PC-3 (cell line): ENCODE measurements around the gene ARL6IP1.
"Not testable (repeated sequence)": the region's sequence is repeated elsewhere in the genome, so short reads cannot be mapped to it uniquely, and the experiment has no call there.

Source experiments
- EZH2 ChIP-seq: fragments of 300-600 bp; sonication (generic); IDR thresholded peaks from one replicate; pipeline ENCODE4 v1.6.1; 2017; ENCODE audit warnings: antibody characterized with exemption, mild to moderate bottlenecking, low read length; ENCODE audit not compliant: unreplicated experiment
- TF ChIP-seq, protein P1 (sequence below): fragments of 300-600 bp; sonication (generic); conservative IDR thresholded peaks from 2 replicates; pipeline ENCODE4 v1.5.1; 2017; ENCODE audit warnings: antibody characterized with exemption, low read depth, mild to moderate bottlenecking, low read length

DNA sequence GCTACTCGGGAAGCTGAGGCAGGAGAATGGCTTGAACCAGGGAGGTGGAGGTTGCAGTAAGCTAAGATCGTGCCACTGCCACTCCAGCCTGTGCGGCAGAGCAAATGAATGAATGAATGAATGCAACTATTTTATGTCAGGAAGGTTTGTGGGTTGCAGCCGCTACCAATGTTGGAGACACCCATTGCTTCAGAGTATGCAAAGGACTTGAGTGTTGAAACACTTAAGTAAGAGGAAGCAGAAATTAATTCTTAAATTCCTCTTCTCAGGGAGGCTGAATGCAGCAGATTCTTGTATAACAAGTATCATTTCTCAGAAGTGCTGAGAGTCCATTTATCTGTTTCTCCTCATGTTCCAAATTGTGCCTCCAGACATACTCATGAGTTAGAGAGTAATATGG, 26.7 kb downstream of the ARL6IP1 start:
- TF ChIP-seq EZH2, result not testable (repeated sequence)
- TF ChIP-seq, protein P1, sequence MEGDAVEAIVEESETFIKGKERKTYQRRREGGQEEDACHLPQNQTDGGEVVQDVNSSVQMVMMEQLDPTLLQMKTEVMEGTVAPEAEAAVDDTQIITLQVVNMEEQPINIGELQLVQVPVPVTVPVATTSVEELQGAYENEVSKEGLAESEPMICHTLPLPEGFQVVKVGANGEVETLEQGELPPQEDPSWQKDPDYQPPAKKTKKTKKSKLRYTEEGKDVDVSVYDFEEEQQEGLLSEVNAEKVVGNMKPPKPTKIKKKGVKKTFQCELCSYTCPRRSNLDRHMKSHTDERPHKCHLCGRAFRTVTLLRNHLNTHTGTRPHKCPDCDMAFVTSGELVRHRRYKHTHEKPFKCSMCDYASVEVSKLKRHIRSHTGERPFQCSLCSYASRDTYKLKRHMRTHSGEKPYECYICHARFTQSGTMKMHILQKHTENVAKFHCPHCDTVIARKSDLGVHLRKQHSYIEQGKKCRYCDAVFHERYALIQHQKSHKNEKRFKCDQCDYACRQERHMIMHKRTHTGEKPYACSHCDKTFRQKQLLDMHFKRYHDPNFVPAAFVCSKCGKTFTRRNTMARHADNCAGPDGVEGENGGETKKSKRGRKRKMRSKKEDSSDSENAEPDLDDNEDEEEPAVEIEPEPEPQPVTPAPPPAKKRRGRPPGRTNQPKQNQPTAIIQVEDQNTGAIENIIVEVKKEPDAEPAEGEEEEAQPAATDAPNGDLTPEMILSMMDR, result not testable (repeated sequence)
